Superior temporal gyrus (tissue), 1 donor: ENCODE data around the gene FGF8.

Source experiments
- DNase-seq: peaks from one replicate; pipeline ENCODE4 v3.0.0-alpha.2; 2016; ENCODE audit errors: extremely low spot score

FGF8 gene

DNA sequence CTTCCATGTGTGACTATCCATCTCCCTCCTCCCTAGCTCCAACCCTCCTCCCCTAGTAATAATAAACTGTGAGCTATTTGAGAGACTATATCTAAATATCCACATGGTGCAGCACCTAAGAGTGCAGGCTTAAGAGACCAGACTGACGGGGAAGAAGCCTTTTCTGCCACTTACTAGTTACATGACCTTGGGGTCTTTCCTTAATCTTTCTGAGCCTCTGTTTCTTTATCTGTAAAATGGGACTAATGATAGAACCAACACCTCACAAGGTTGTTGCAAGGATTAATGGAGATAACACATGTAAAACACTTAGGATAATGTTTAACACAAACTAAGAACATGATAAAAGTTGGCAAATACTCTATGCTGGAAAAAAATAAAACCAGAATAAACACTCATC is 43.8 kb downstream of the FGF8 start:
- DNase-seq: no peak

DNA sequence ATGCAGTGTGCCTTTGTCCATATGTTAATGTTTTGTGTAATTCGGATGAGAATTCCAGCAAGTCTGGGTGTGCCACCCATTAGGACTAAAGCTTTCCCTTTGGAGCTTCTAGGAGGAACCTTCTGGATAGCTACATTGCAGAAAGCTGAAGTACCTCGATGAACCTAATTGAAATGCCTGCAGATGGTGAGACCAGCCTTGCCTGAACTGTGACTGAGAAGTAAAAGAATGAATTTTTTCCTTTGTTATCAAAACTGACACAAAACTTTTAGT is 49.9 kb downstream of the FGF8 start:
- no peak for DNase-seq

DNA sequence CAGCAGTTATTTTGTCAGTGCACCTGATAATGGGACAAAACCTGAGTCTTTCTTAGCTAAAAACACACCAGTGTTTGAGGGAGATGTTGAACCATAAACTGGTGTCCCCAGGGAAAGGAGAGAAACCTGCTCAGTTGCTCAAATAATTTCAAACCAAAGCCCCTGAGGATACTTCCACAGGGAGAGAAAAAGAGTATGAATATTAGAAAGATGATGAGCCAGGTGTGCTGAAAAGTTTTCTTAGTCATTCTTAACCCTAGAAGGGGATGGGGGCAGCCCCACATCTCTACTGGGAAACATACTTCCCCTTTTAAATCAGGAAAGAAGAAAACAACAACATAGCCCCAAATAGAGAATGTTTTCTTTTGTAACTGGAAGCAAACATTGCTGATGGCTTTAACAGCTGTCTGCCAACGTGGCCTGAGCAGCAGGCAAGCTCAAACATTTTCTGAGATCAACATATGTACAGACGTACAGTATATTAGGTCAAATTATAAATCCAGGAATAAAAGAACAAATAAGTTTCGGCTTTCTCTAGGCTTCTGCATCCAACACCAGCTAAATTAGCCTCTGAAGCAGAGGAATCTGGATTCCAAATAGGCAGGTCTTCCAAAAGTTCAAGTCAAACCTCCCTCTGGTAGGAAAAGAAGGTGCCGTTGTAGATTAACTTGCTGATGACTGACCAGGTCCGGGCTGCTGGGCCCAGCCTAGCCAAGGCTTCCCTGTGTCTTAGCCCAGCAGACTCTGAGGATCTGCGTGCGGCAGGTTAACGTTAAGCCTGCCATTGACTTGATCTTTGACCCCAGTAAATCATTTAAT is 50.4 kb downstream of the FGF8 start:
- no peak for DNase-seq

DNA sequence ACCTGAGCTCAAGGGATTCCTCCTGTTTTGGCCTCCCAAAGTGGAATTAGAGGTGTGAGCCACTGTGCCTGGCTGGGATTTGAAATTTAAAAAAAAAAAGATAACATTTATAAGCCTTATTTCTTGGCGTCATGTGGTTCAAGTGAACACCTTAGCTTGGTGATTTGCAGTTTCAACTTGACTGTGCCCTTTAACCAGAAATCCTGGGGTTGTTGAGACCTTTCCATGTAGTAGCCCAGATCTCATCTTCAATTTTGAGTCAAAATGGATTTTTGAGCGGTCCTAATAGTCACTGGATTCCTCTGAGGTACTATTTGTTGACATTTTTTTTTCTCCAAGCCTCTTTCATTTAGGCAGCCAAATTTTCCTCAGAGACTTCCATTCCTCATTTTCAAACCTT is 51.5 kb downstream of the FGF8 start:
- no peak for DNase-seq

DNA sequence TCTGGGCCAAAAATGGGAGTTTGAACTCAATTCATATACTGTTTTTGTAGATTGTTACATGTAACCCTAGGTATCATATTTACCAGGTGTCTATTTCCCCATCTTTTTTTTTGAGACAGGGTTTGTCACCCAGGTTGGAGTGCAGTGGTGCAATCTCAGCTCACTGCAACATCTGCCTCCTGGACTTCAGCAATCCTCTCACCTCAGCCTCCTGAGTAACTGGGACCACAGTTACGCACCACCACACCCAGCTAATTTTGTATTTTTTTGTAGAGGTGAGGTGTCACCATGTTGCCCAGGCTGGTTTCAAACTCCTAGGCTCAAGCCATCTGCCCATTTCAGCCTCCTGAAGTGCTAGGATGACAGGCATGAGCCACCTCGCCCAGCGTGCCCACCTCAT is 52.7 kb downstream of the FGF8 start:
- no peak for DNase-seq

DNA sequence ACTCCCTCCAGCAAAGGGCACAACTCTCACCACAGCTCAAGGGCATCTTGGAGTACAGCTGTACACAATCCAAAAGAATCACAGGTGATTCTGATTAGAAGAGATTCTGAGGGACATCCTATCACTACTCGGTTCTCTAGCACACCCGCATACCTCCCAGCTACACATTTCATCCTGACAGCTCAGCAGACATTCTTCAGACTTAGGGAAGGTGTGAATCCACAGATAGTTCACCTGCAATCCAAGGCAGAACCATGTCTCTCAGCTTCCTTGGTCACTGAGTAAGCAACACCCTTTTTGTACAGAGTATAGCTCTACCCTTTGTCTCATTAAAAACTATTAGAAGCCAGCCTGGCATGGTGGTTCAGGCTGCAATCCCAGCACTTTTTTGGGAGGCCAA is 54.1 kb downstream of the FGF8 start:
- no peak for DNase-seq

DNA sequence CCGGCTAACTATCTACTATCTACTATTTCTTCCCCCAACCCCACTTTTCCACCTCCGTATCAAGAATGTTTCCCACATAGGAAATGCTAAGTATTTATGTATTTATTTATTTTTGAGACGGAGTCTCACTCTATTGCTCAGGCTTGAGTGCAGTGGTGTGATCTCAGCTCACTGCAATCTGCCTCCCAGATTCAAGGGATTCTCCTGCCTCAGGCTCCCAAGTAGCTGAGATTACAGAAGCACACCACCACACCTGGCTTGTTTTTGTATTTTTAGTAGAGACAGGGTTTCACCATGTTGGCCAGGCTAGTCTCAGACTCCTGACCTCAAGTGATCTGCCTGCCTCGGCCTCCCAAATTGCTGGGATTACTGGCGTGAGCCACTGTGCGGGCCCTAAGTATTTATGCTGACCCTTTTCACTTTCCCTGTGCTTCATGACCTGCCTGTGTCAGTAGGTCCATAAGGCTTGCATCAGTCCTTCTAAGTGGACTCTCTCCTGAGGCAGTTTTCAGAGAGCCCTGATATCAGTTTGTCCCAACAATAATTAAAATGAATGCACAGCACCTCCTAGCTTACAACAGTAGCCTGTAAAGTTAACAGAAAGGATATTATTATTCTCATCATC is 55.2 kb downstream of the FGF8 start:
- DNase-seq: no peak
